Activated CD8-positive, alpha-beta T cell treated with anti-CD3 and anti-CD28 coated beads for 36 hours (primary cell): ENCODE results near the gene IFITM10. TPM values are rescaled to one million over a fixed set of nuclear protein-coding genes. Genes with fewer than 3 reads are reported as not detected.

ENCODE experiments used
- ATAC-seq: fragments of 200-7000 bp; cut with Tn5 transposase; one replicate; pipeline ENCODE4 v1.10.0; 2021; ENCODE audit warnings: mild to moderate bottlenecking, moderate library complexity
- CTCF ChIA-PET: fragments of 350-600 bp; sonication (Branson Sonifier 250); formaldehyde crosslinking; loops from one replicate; lab custom pipeline; 2021; ENCODE audit warnings: antibody characterized with exemption; lab: Charles Lee
- POLR2A ChIA-PET: fragments of 350-600 bp; sonication (Branson Sonifier 250); formaldehyde crosslinking; loops from one replicate; lab custom pipeline; 2021; ENCODE audit warnings: antibody characterized with exemption; lab: Charles Lee
- DNase-seq: peaks from one replicate; pipeline ENCODE4 v3.0.0-alpha.2; 2020
- H3K27ac Mint-ChIP-seq: one replicate; pipeline ENCODE4 v1.8.0; 2021; ENCODE audit warnings: mild to moderate bottlenecking, mixed read lengths
- H3K27me3 Mint-ChIP-seq: one replicate; pipeline ENCODE4 v1.8.0; 2021; ENCODE audit warnings: mixed read lengths
- H3K36me3 Mint-ChIP-seq: one replicate; pipeline ENCODE4 v1.8.0; 2021; ENCODE audit warnings: low read depth, mixed read lengths
- H3K4me1 Mint-ChIP-seq: one replicate; pipeline ENCODE4 v1.8.0; 2021; ENCODE audit warnings: low read depth, mixed read lengths
- H3K4me3 Mint-ChIP-seq: one replicate; pipeline ENCODE4 v1.8.0; 2021; ENCODE audit warnings: mild to moderate bottlenecking, moderate library complexity, mixed read lengths
- H3K9me3 Mint-ChIP-seq: one replicate; pipeline ENCODE4 v1.8.0; 2021; ENCODE audit warnings: mixed read lengths
- CTCF ChIP-seq: fragments of 200-600 bp; IDR thresholded peaks from one replicate; pipeline ENCODE4 v1.8.0; 2022; ENCODE audit warnings: antibody characterized with exemption, mild to moderate bottlenecking
- intact Hi-C: fragments of 100-400 bp; cut with micrococcal nuclease; formaldehyde crosslinking; loops from one replicate; pipeline ENCODE4 v1.10.0; 2022
- total RNA-seq, 2 experiments: library from RNA; stranded (reverse); gene quantifications; one replicate each; pipeline ENCODE4 v1.2.3, GENCODE V29; 2021

The IFITM10 gene
- total RNA-seq, 2 experiments from 2014 or later = 0.07 to 0.31 TPM

- TF ChIP-seq CTCF = no peak
- Mint-ChIP-seq H3K36me3 (no peaks in the 10 kb centered on the region), H3K27ac (no peak overlapping the region), H3K9me3 (no peaks in the 10 kb centered on the region), H3K4me1 (no peaks in the 10 kb centered on the region), H3K4me3 (no peak overlapping the region), H3K27me3 (no peaks in the 10 kb centered on the region)
- ChIA-PET CTCF (interaction anchor here (1.8 kb wide), 1 partner anchor 88 kb away, joined by 5 read pairs; no protein-coding TSS in a partner anchor), POLR2A (no interaction called here)
- ATAC-seq (no peak), DNase-seq (no peak)
- intact Hi-C loops = no loop called here
These were observed 31.2 kb upstream of the IFITM10 start for GRCh38 chr11:1781593-1781975.

- no peaks in the 10 kb centered on the region for H3K27me3 Mint-ChIP-seq
- no peak for ATAC-seq
- no peak for TF ChIP-seq CTCF
- POLR2A ChIA-PET = no interaction called here
- intact Hi-C loops = no loop called here
- no peak for DNase-seq
- CTCF ChIA-PET = interaction anchor here (1.8 kb wide), 1 partner anchor 87 kb away, joined by 5 read pairs; no protein-coding TSS in a partner anchor
- H3K36me3 Mint-ChIP-seq = no peaks in the 10 kb centered on the region
- no peaks in the 10 kb centered on the region for H3K9me3 Mint-ChIP-seq
- no peak overlapping the region for H3K27ac Mint-ChIP-seq
- no peaks in the 10 kb centered on the region for H3K4me1 Mint-ChIP-seq
- H3K4me3 Mint-ChIP-seq = no peak overlapping the region
These were observed 30.6 kb upstream of the IFITM10 start for GRCh38 chr11:1780700-1781592.

- CTCF ChIA-PET = interaction anchor here (1.8 kb wide), 1 partner anchor 86 kb away, joined by 5 read pairs; no protein-coding TSS in a partner anchor
- no peak for ATAC-seq
- no peak overlapping the region for H3K4me3 Mint-ChIP-seq
These were observed 29.7 kb upstream of the IFITM10 start for GRCh38 chr11:1779806-1780699.

GRCh38 chr11:1779034-1779805 lies 28.8 kb upstream of the IFITM10 start:
- intact Hi-C loops = no loop called here
- DNase-seq (no peak), ATAC-seq (no peak)
- no peak for TF ChIP-seq CTCF
- Mint-ChIP-seq H3K27ac (no peak overlapping the region), H3K9me3 (no peaks in the 10 kb centered on the region), H3K36me3 (no peaks in the 10 kb centered on the region), H3K27me3 (no peaks in the 10 kb centered on the region), H3K4me3 (no peak overlapping the region), H3K4me1 (no peaks in the 10 kb centered on the region)
- POLR2A ChIA-PET = interaction anchor here (0.6 kb wide), 1 partner anchor 500 kb away, joined by 3 read pairs; no protein-coding TSS in a partner anchor
- CTCF ChIA-PET = interaction anchor here (1.0 kb wide), 1 partner anchor 10 kb away, joined by 3 read pairs; no protein-coding TSS in a partner anchor

More at GRCh38 chr11:1779806-1780699, 29.7 kb upstream of the IFITM10 start:
- DNase-seq = no peak
- Mint-ChIP-seq H3K36me3 (no peaks in the 10 kb centered on the region), H3K9me3 (no peaks in the 10 kb centered on the region), H3K4me1 (no peaks in the 10 kb centered on the region), H3K27me3 (no peaks in the 10 kb centered on the region), H3K27ac (no peak overlapping the region)
- intact Hi-C loops = no loop called here
- POLR2A ChIA-PET = no interaction called here
- no peak for TF ChIP-seq CTCF
